Stimulated activated CD4-positive, alpha-beta T cell treated with anti-CD3 and anti-CD28 coated beads, Interleukin-2, amount 100 ng/mL, for 24 hours (primary cell): ENCODE results near the gene PTPRM.

Source experiments
- DNase-seq, 2 donors: peaks; one replicate each; pipeline ENCODE4 v3.0.0-alpha.2; 2020

The PTPRM gene

GRCh38 chr18:7600528-7601245 is 33.6 kb downstream of the PTPRM start:
- no peak for DNase-seq

- no peak for DNase-seq
Observed at GRCh38 chr18:7601246-7601615, 34.1 kb downstream of the PTPRM start.

GRCh38 chr18:7601936-7602335 is 34.8 kb downstream of the PTPRM start:
- DNase-seq = no peak

GRCh38 chr18:7603259-7604000 is 36.3 kb downstream of the PTPRM start:
- DNase-seq = no peak

GRCh38 chr18:7604361-7604760 is 37.2 kb downstream of the PTPRM start:
- DNase-seq = no peak

GRCh38 chr18:7605705-7606104 is 38.6 kb downstream of the PTPRM start:
- DNase-seq = no peak

GRCh38 chr18:7607540-7608173 is 40.5 kb downstream of the PTPRM start:
- no peak for DNase-seq

GRCh38 chr18:7608174-7608550 is 41.0 kb downstream of the PTPRM start:
- no peak for DNase-seq

- DNase-seq = no peak
Observed at GRCh38 chr18:7608781-7609201, 41.7 kb downstream of the PTPRM start.

GRCh38 chr18:7609617-7610016 is 42.5 kb downstream of the PTPRM start:
- no peak for DNase-seq

- DNase-seq = no peak
Observed at GRCh38 chr18:7614042-7614441, 46.9 kb downstream of the PTPRM start.

GRCh38 chr18:7615840-7616239 is 48.7 kb downstream of the PTPRM start:
- no peak for DNase-seq

GRCh38 chr18:7616661-7617060 is 49.5 kb downstream of the PTPRM start:
- no peak for DNase-seq

- no peak for DNase-seq
Observed at GRCh38 chr18:7617738-7618422, 50.8 kb downstream of the PTPRM start.

GRCh38 chr18:7618891-7619442 is 51.9 kb downstream of the PTPRM start:
- DNase-seq = no peak

GRCh38 chr18:7619676-7620075 is 52.6 kb downstream of the PTPRM start:
- no peak for DNase-seq

GRCh38 chr18:7622721-7623120 is 55.6 kb downstream of the PTPRM start:
- DNase-seq = no peak

GRCh38 chr18:7623681-7624080 is 56.6 kb downstream of the PTPRM start:
- DNase-seq = no peak

GRCh38 chr18:7624697-7625096 is 57.6 kb downstream of the PTPRM start:
- no peak for DNase-seq

GRCh38 chr18:7626175-7626921 is 59.2 kb downstream of the PTPRM start:
- no peak for DNase-seq

- DNase-seq = no peak
Observed at GRCh38 chr18:7626922-7627440, 59.9 kb downstream of the PTPRM start.

GRCh38 chr18:7629416-7629815 is 62.3 kb downstream of the PTPRM start:
- no peak for DNase-seq
